Brain pericyte (primary cell): ENCODE measurements around the gene C1orf53.

Experiments
- DNase-seq: peaks from one replicate; pipeline ENCODE4 v3.0.0-alpha.2; 2012; ENCODE audit warnings: low read depth, low spot score

Gene C1orf53

GRCh38 chr1:197907846-197908616 is 5.6 kb downstream of the C1orf53 start:
- no peak for DNase-seq

- DNase-seq = no peak
Measured at GRCh38 chr1:197908716-197909220, 6.3 kb downstream of the C1orf53 start.

GRCh38 chr1:197909384-197909783 is 7.0 kb downstream of the C1orf53 start:
- no peak for DNase-seq

- DNase-seq = no peak
Measured at GRCh38 chr1:197910120-197910991, 7.9 kb downstream of the C1orf53 start.

- DNase-seq = no peak
Measured at GRCh38 chr1:197911111-197911856, 8.9 kb downstream of the C1orf53 start.

GRCh38 chr1:197911857-197912696 is 9.6 kb downstream of the C1orf53 start:
- DNase-seq = no peak

- DNase-seq = no peak
Measured at GRCh38 chr1:197912739-197913494, 10.5 kb downstream of the C1orf53 start.

- no peak for DNase-seq
Measured at GRCh38 chr1:197913495-197914276, 11.3 kb downstream of the C1orf53 start.

- DNase-seq = no peak
Measured at GRCh38 chr1:197914510-197914909, 12.1 kb downstream of the C1orf53 start.

GRCh38 chr1:197915260-197915861 is 12.9 kb downstream of the C1orf53 start:
- DNase-seq = no peak

GRCh38 chr1:197915862-197916499 is 13.6 kb downstream of the C1orf53 start:
- DNase-seq = no peak

- no peak for DNase-seq
Measured at GRCh38 chr1:197916500-197916983, 14.1 kb downstream of the C1orf53 start.

- DNase-seq = no peak
Measured at GRCh38 chr1:197917805-197918651, 15.6 kb downstream of the C1orf53 start.

GRCh38 chr1:197918807-197919345 is 16.4 kb downstream of the C1orf53 start:
- DNase-seq = no peak

- DNase-seq = no peak
Measured at GRCh38 chr1:197919346-197920066, 17.1 kb downstream of the C1orf53 start.

- DNase-seq = no peak
Measured at GRCh38 chr1:197920067-197920396, 17.6 kb downstream of the C1orf53 start.
